Measurements from ENCODE around the gene CDK16.
A peak's percentile ranks its signal among the peaks of the same experiment; 100 is the strongest.

CDK16 gene

DNA sequence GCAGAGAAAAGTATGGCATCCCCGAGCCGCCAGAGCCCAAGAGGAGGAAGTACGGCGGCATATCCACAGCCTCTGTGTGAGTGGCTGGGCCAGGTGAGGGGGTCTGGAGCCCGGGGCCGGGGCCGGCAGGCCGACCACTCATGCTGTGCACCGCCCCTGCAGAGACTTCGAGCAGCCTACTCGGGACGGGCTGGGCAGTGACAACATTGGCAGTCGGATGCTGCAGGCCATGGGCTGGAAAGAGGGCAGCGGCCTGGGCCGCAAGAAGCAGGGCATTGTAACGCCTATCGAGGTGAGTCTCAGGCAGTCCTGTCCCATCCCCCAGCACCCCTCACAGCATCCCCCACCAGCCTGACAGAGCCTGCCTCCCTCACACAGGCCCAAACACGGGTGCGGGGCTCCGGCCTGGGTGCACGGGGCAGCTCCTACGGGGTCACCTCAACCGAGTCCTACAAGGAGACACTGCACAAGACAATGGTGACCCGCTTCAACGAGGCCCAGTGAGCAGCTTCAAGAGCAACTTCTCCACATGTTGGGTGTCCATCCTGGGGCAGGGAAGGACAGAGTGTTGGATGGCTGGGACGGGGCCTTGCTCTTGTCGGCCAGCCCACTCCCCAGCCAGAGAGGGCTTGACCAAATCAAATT, 32.3 kb upstream of the CDK16 start:
- DNase-seq (ENCODE audit: low spot score) = no peak

DNA sequence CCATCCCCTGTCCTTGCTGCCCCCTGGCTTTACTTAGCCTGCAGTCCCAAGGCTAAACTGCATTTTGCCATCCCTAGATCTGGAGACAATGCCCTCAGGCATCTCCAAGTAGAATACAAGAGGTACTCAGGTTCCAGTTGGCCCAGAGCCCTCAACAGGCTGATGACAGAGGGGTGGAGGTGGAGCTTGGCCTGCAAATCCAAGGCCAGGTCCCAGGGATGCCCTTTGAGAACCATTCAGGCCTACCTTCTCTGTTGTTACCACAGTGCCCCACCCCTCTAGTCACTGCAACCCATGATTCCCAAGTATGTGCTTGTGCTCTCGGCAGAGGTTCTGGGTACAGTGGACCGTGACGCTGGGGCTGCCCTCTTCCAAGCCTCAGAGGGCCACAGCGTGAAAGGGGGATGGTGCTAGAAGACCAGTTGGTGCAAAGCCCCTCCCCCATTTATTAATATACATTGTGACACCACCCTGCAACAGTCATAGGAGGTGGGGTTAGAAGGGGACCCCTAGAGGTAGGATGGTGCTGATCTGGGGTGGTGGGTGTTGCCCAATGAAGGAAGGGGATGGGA, 31.3 kb upstream of the CDK16 start:
- no peak for DNase-seq (ENCODE audit: low spot score)

DNA sequence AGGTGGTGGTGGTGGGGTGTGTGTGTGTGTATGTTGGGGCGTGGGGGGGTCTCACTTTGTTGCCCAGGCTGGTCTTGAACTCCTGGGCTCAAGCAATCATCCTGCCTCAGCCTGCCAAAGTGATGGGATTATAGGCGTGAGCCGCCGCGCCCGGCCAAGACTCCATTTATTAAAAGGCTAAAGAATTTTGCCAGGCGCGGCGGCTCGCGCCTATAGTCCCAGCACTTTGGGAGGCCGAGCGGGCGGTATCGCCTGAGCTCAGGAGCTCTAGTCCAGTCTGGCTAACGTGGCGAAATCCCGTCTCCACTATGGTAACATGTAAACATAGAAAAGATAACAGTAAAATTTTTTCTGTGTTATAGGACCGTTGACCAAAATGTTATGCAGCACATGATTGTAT, 28.6 kb upstream of the CDK16 start:
- DNase-seq (ENCODE audit: low spot score) = no peak

DNA sequence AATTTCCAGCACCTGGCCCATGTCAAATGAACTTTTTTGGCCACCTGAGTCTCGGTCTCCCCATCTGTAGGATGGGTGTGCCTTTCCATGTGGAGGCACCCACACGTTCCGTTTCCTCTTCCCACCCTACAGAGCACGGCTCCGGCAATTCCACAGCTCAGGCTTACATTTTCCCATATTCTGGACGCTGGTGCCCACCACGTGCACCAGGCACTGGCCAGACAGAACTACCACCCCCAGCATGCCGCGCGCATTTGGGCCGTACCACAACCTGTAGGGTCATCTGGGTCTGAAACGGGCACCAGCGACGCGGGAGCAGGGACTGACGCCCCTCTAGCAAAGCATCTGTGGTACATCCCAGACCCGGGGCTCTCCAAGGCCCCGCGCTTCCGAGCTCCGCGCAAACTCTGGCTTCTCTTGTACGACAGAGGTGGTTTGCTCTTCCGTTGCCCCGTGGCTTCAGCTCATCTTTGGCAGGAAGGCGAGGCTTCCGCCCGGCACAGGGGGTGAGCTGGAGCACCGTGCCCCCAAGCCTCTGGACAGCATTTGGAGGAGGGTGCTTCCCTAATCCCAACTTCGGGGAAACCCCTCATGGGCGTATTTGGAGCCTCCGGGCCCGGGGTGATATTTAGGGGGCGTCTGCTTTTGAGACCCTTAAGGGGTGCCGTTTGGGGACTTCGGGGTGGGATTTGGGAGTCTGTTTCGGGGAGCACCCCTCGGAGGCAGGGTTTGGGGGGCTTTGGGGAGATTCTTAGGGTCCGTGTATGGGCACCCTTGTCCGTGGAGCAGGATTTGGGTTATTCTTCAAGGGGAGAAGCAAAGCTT, 27.8 kb upstream of the CDK16 start:
- peak; percentile 80 for DNase-seq (ENCODE audit: low spot score)

DNA sequence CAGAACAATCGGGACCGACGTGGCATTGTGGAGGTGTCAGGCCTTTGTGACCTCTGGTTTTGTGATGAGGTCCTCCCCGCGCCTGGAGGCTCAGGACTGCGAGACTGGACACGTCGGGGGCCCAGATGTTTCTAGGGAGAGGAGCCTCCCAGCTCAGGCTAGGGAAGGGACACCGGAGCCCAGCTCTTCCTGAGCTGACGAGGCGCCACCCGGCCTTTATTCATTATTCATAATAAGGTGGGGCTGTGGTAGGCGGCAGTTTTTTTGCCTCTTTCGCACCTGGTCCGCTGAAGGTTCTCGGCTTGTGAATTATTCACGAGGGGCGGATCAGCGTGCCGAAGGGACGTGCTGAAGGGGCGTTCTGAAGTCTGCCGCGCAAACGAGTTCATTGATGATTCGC, 27.1 kb upstream of the CDK16 start:
- no peak for DNase-seq (ENCODE audit: low spot score)

DNA sequence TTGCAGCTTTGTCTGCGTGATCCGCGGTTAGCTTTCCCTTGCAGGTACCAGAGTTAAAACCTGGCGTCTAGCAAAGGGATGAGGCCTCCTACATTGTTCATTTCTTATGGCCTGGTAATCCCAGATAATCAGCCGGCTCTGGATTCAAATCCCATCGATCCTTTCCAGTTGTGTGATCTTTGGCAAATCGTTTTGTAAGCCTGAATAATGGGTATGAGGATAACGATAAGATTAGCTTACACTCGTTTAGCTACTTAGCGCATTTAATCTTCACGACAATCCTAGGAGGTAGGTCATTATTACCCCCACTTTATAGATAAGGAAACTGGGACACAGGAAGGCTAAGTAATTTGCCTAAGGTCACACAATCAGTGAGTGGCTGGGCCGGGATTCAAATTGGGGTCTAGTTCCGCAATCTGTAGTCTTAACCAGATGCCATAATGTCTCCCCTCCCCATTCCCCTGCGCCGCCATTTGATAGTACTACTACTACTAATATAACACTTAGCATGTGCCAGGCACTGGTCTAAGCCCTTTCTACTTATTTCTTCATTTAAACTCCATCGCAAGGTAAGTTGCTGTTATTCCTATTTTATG, 26.6 kb upstream of the CDK16 start:
- DNase-seq (ENCODE audit: low spot score) = no peak

DNA sequence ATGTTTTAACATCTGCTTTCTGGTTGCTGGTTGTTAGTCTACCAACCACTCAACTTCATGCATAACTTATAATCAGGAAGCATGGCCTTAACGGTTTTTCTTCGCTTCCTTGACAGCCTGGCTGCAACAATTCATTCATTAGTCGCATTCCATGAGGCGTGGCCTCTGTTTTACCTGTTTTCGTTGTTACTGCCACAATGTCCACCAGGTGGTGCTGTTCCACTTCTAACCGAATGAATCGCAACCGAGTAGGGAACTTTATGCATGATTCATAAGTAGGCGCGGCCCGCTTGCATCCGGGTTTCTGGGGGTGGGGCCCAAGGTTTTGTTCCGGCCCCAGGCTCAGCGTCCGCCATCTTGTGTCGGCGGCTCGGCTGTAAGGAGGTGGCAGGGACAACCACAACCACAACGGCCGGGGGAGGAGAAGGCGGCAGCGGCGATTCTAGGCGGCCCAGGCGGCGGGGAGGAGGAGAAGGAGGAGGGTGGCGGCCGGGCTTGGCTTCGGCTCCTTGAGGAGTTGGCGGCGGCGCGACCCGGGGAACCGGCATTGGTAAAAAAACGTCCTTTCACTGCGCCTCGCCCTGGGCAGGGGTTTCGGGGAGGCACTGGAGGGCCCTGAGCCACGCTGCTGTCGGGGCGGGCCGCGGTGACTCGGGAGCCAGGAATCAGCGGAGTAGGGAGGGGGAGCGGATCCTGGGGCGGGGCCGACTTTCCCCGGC, 24.8 kb upstream of the CDK16 start, which contains the start of gene UBA1:
Gene UBA1, plus strand, starts transcription at position 355 of the 719 bp plus-strand sequence. CDS start 4,974 bp downstream, outside the sequence.
- peak; percentile 94 for DNase-seq (ENCODE audit: low spot score)

DNA sequence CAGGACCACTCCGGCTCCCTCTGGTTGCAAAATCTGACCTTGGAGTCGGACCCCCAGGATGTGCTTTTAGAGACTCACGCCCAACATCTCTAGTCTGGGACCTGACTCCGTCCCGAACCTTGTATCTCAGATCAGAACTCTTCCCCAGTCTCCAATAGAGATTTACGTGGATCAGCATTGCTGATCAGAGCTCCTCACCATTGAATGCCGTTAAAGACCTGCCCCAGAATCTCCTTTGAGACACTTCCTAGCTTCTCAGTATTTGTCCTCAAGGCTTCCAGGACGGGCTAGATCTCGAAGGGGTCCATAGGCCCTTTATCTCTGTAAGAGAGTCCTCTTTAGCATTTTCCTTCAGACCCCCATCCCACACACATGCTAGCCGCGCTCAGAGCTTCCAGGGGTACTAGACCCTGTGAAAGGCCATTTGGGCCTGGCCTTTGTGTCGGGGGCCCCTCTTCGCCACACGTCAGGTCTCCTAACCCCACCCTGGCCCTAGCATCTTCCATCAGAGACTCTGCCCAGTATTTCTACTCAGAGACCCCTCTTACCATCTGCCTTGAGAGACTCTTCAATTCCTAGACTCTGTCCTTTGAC, 24.2 kb upstream of the CDK16 start:
- no peak for DNase-seq (ENCODE audit: low spot score)

DNA sequence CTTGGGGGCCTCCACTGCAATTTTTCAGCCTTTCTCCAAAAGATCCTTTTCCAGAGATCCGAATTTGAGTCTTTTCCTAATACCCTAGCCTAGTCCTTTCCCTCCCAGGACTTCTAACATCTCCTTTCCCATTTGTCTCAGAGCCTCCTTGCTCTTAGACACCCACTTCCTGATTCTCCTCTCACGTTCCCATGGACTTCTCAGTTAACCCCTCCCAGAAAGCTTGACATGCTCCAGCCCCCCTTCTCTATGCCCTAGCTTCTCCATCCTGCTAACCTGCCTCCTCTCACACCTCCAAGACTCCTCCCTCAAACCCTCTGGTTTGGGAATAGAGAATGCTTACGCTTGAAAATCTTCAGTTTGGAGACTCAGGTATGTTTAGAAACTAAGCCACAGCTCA, 22.4 kb upstream of the CDK16 start:
- DNase-seq (ENCODE audit: low spot score) = no peak

DNA sequence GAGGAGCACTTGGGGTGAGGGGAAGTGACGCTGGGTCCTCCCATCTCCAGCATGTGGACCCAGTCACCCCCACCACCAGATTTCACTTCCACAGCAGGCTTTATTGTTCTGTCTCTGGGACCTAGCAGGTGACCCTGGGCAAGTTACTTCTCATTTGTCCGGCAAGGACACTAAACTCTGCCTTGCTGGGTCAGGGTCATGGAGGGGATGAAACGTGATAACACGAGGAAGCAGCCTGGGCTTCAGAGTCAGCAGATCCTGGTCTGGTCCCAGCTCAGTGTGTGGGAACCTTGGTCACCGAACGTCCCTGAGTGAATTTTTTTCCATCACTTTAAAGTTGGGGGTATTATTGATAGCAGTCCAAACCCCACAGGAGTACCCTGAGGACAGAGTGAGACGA, 21.0 kb upstream of the CDK16 start:
- DNase-seq (ENCODE audit: low spot score) = no peak

DNA sequence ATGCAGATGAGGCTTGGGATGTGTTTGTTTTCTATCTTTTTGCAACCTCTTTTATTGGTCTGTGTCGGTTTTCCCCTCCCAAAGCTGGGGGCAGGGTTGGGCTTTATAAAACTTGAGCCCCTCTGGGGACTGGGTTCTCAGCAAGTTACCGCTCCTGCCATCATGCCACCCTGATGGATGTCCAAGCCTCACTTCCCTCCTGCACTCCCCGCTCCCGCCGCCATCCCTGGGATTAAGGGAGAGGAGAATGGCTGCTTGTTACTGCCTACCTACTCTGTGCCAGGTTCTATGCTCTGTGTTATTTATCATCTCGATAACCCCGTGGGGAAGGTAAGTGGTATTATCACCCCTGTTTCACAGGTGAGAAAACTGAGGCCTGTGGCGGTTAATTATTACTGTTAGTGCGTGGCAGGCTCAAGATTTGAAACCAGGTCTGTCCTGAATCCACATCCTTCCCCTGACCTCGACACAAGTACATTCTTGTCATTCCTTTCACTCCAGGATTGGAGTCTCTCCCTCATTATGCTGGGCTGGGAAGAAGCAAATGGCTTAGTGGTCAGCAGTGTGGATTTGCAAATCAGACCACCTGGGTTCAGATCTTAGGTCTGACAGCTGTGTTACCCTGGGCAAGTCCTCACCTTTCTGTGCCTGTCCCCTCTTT, 20.3 kb upstream of the CDK16 start:
- no peak for DNase-seq (ENCODE audit: low spot score)

DNA sequence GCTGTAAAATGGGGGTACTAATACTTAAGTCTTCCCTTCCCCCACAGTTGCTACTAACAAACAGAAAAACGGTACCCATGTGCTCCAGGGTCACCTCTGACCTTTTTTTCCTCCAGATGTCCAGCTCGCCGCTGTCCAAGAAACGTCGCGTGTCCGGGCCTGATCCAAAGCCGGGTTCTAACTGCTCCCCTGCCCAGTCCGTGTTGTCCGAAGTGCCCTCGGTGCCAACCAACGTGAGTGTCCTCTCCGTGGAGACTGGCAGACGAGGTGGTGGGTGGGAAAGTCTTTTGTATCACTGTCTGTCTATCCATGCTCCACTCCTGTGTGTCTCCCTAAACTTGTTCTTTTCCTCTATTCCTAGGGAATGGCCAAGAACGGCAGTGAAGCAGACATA, 19.8 kb upstream of the CDK16 start:
- DNase-seq (ENCODE audit: low spot score) = no peak

DNA sequence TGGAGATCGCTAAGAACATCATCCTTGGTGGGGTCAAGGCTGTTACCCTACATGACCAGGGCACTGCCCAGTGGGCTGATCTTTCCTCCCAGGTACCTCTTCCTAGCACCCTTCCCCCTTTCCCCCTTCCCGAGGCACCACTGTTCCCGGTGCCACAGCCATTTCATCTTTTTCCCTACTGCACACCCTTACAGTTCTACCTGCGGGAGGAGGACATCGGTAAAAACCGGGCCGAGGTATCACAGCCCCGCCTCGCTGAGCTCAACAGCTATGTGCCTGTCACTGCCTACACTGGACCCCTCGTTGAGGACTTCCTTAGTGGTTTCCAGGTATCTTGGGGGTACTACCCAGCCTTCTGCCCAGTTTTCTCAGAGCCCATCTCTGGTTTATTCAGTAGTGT, 19.2 kb upstream of the CDK16 start:
- no peak for DNase-seq (ENCODE audit: low spot score)

DNA sequence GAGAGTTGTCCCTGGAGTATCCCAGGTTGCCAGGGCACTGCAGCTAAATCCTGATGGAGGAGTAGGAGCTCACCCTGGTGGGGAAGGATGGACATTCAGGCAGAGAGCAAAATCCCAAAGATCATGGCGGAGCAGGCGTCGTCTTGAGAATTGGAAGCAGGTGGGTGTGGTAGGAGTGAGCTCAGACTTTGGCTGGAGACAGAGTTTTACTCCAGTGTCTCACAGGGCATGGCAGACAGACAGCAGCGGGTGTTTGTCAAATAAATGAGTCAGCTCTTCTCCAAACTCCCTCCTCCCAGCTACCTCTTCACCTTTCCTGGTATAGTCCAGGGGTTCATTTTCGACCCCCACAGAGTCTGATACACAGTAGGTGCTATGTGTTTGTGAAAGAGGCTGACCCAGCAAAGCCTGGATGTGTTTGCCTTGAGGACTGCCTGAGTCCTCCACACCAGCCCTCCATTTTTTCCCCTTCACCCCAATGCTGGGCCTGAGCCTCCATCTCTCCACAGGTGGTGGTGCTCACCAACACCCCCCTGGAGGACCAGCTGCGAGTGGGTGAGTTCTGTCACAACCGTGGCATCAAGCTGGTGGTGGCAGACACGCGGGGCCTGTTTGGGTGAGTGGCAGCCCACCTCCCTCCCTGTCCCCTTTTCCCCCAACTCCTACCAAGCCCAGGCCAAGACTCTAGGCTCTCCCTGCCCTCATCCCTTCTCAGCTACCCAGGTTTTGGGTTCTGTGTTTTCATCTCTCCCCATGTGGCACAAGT, 17.9 kb upstream of the CDK16 start:
- no peak for DNase-seq (ENCODE audit: low spot score)

DNA sequence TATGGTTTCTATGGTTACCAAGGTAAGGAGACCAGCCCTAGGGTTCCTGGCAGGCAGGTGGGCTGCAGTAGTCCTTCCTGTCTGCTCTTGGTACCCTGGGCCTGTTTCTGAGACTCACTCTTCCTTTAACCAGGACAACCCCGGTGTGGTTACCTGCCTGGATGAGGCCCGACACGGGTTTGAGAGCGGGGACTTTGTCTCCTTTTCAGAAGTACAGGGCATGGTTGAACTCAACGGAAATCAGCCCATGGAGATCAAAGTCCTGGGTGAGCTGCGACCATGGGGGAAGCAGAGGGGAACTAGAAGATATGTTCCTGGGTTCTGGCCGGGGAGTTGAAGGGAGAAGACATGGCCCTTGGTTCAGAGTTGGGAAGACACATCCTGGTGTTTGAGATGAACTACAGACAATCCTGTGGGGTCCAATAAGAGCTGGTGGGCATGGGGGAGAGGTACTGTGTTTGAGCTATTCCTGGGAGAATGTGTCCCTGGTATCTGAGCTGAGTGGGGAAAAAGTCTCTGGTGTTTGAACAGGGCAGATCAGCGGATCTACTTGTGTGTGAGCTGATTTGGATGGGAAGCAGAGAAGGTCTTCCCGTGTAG, 17.0 kb upstream of the CDK16 start:
- DNase-seq (ENCODE audit: low spot score) = no peak

DNA sequence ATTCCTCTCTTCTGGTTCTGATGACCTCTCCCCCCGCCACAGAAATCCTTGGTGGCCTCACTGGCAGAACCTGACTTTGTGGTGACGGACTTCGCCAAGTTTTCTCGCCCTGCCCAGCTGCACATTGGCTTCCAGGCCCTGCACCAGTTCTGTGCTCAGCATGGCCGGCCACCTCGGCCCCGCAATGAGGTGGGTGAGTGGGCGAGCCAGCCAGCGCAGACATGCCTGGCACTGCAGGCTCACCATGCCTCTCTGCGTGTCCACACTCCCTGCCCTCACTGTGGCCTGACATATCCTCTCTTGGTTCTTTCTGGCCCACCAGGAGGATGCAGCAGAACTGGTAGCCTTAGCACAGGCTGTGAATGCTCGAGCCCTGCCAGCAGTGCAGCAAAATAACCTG, 16.2 kb upstream of the CDK16 start:
- no peak for DNase-seq (ENCODE audit: low spot score)

DNA sequence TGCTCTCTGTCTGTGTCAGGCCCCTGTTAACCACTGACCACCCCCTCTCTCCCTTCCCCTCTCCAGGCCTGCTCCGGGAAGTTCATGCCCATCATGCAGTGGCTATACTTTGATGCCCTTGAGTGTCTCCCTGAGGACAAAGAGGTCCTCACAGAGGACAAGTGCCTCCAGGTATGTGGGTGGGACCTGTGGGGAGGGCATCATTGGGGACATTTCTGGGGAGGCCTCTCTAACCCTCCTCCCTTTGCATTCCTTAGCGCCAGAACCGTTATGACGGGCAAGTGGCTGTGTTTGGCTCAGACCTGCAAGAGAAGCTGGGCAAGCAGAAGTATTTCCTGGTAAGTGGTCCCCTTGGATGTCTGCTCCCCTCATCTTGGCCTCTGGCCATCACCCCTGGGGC, 15.6 kb upstream of the CDK16 start:
- no peak for DNase-seq (ENCODE audit: low spot score)

DNA sequence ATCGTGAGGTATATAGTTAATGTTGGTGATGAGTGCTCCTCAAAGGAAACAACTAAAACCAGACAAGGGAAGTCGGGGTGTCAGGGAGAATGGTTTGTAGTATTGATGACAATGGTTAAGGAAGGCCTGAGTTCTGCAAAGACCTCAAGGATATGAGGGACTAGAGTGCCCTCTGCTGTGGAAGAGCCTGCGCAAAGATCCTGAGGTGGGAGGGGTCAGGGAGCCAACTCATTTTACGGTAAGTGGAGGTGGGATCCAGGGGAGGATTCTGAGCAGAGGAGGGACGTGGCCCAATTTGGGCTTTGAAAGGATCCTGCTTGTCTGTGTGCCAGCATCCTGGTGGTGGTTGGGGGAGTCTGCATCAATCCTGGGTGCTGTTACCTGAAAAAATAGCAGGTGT, 13.5 kb upstream of the CDK16 start:
- no peak for DNase-seq (ENCODE audit: low spot score)

DNA sequence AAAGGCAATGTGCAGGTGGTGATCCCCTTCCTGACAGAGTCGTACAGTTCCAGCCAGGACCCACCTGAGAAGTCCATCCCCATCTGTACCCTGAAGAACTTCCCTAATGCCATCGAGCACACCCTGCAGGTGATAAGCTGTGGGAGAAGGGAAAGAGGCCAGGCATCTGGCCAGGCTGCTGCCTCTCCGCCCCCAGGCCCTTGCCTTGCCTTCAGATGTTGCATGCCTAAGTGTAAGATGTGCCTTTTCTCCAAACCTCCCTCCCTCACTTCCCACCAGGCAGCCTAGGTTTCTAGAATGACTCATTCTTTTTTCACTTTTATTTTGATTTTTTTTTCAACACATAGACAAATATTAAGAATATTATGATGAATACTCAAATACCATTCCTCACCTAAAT, 12.2 kb upstream of the CDK16 start:
- DNase-seq (ENCODE audit: low spot score) = no peak

DNA sequence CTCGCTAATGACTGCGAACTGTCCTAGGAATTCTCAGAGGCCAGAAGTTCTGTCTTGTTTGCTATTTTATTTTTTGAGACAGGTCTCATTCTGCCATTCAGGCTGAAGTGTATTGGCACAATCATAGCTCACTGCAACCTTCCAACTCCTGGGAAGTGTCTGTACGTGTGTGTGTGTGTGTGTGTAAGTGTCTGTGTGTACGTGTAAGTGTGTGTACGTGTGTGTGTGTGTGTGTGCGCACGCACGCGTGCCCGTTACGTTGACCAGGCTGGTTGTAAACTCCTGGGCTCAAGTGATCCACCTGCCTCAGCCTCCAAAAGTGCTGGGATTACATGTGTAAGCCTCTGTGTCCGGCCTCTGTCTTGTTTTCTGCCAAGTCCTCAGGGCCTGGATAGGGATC, 10.4 kb upstream of the CDK16 start:
- DNase-seq (ENCODE audit: low spot score) = no peak

Measured in hematopoietic multipotent progenitor cell treated with erythropoietin and hydrocortisone succinate and interleukin-3 and kit ligand, for 15 days (in vitro differentiated cells).